Head of caudate nucleus (tissue), 42 donors: Measurements from ENCODE around the gene CAMK2A.

ENCODE experiments used
- DNase-seq, 42 donors: peaks; one replicate each; pipeline versions ENCODE4 v3.0.0 to v3.0.0-alpha.2; 2020 to 2021; ENCODE audit warnings: mixed read lengths in 7 of 42
- intact Hi-C: fragments of 100-400 bp; cut with DNase I; formaldehyde crosslinking; loops from one replicate; pipeline ENCODE4 v1.15.0; 2022

Gene CAMK2A

DNA sequence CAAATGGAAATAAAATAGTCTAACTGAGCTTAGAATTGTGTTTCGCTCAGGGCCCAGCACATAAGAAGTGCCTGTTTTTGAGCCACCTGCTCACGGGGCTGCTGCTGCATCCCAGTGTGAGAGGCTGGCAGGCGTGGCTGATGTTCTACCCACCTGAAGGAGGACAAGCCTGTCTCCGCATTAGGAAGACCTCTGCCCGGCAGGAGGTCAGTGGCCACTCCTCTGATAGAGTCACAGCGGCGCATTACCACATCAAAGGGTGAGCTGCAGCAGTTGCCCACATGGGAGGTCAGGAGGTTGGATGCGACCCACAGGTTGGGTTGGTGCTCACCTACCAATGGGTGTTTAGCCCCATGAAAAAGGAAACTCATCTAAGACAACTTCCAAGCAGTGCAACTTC lies 103.4 kb downstream of the CAMK2A start:
- DNase-seq = no peak
- intact Hi-C loops = no loop called here

DNA sequence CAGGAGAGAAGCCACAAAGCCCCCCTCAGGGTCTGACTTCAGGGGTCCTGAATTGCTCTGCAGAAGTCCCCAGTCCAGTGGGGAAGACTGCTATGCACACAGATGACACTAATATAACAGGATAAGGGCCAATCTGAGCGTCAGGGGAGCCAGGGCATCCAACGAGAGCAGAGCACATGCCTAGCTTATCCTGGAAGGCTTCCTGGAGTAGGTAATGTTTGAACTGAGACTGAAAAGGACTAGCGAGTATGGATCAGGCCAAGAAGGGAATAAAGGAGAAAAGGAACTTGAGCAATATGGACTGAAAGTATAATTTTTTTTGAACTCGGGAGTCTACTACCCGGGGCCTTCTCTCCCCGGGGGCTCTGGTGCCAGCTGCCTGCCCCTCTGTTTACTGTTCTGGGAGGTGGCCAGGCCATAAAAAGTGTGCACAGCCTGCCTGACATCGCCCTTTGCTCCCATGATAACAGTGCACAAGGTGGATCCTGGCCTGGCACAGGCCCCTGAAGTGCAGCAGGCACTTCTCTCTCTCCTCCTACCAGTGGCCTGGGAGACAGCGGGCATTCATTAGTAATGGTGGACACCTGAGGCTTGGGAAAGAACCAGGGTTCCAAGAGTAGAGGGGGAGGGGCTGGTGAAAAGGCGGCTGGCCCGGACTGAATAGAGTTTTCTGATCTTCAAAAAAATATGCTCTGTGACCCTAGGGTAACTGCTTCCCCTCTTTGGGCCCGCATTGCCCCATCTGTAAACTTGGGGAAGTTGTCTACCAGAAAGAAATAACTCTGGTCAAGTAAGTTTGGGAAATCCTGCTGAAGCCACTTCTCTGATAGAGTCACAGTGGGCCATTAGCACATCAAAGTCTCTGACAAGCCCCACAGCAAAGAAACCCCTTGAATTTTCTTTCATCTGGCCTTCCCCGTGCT lies 104.3 kb downstream of the CAMK2A start:
- intact Hi-C loops = no loop called here
- no peak for DNase-seq

DNA sequence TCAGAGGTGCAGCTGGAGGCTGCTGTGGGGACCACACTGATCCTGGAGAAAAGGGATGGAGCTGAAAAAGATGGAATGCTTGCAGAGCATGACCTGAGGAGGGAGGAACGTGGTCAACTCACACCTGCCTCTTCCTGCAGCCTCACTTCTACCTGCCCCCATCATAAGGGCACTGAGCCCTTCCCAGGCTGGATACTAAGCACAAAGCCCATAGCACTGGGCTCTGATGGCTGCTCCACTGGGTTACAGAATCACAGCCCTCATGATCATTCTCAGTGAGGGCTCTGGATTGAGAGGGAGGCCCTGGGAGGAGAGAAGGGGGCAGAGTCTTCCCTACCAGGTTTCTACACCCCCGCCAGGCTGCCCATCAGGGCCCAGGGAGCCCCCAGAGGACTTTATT lies 105.6 kb downstream of the CAMK2A start:
- no peak for DNase-seq
- intact Hi-C loops = no loop called here

DNA sequence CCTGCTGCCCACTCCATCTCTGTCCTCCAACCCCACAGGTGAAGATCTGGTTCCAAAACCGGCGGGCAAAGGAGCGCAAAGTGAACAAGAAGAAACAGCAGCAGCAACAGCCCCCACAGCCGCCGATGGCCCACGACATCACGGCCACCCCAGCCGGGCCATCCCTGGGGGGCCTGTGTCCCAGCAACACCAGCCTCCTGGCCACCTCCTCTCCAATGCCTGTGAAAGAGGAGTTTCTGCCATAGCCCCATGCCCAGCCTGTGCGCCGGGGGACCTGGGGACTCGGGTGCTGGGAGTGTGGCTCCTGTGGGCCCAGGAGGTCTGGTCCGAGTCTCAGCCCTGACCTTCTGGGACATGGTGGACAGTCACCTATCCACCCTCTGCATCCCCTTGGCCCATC lies 106.1 kb downstream of the CAMK2A start:
- no peak for DNase-seq
- intact Hi-C loops = no loop called here

DNA sequence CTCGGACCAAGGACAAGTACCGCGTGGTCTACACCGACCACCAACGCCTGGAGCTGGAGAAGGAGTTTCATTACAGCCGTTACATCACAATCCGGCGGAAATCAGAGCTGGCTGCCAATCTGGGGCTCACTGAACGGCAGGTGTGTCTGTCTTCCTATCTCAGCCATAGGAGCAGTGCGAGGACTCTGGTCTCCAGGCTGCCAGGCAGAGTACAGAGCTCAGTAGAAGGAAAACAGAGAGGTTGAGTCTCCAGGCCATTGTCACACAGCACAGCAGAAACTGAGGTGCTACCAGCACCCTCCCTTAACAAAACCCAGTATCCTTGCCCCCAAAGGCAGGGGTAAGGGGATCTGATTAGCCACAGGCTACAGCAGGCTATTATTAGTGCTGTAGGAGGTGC lies 106.8 kb downstream of the CAMK2A start:
- no peak for DNase-seq
- intact Hi-C loops = no loop called here

DNA sequence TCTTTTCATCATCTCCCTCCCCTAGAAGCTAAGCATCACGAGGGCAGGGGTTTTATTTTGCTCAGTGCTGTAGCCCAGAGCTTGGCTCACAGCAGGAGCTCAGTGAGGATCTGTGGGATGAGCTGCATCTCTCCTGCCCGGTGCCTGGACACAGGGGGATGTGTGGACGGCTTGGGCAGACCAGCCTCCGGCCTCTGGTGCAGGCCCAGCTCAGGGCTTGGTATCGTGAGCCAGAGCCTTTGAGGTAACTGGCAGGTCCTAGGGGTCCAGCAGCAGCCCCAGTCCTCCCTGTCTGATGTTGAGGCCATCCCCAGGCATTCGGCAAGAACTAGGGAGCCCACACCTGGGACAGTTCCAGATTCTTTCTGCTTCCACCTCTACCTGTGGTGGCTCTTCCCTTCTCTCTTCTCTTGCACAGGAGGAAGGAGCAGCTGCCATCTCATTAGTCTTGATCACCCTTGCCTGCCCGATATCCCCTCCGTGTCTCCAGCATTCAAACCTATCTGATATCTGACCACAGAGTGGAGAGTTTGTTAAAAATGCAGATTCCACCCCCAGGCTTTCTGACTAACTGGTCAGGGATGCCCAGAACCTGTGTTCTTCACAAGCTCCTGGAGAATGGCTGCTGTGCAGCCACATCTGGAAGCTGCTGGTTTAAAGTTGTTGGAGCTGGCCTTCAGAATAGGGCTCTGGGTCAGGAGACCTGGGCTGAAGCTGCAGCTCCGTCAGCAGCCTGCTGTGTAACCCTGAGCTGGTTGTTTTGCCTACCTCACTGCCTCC lies 107.6 kb downstream of the CAMK2A start:
- intact Hi-C loops = no loop called here
- DNase-seq = no peak

DNA sequence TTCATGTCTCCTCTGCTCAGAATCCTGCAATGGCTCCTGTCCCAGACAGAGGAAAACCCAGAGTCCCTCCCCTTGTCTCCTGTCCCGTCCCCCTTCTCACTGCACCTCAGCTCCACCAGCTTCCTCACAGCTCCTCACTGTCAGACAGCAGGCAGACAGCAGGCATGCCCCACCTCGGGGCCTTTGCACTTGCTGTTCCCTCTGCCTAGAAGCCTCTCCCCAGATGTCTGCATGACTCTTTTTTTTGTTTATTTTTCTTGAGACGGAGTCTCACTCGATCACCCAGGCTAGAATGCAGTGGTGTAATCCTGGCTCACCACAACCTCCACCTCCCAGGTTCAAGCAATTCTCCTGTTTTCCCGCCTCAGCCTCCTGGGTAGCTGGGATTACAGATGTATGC lies 108.5 kb downstream of the CAMK2A start:
- no peak for DNase-seq
- intact Hi-C loops = no loop called here

DNA sequence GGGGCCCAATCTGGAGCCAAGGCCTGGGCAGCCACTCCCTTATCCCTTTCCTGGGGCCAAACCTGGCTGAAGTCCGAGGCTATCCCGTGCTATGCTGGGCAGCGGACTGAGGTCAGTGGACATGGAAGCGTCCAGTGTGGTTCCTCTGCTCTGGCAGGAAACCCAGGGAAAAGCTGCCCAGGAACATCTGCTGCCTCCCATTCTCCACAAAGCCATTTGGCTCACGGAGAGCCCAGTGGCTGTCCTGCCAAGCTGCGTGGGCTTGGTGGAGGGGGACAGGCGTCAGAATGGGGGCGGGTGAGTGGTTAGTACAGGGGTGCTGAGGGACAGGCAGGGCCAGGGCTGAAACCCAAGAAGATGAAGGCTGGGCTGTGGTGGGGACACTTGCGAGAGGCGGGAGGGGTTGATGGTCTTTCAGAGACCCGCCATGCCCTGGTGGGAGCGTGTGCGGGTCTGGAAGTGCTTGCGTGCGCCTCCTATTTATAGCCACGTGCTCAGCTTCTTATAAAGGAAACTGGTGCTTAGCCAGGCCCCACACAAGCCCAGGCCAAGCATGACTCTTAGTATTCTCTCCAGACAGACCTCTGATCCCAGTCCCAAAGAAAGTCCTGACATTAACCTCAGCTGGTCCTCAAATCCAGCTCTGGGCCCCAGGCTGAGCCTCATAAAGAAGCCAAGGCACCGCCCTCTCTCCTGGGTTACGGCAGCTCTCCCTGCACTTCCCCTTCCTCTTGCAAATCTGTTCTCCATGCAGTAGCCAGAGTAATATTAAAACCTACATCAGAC lies 109.1 kb downstream of the CAMK2A start:
- intact Hi-C loops = no loop called here
- peak; percentile 12 to 86 (median 58) for DNase-seq

DNA sequence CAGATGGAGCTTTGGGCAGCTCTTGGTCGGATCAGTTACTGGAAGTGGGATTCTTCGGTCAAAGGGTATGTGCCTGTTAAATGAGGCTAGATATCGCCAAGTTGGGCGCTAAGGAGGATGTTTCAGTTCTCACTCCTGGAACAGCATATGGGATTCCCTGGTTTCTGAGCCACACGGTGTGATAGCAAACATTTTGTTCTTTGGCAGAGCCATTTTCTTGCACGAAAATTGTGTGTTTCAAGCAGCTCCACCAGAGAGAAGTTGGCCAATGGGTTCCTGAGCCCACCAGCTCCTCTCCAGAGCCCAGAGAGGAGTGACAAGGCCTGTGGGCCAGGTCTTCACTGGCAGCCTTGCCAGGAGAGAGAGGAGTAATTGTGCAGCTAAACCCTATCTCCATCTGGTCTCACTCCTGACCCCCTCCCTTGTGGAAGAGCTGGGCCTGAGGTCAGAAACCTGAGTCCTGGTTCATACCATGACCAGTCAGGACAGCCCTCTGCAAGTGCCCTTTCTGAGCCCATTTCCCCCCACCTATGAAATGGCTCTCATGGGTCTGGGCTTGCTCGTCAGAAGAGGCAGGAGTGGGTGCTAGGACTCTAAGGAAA lies 110.5 kb downstream of the CAMK2A start:
- intact Hi-C loops = no loop called here
- DNase-seq = no peak

DNA sequence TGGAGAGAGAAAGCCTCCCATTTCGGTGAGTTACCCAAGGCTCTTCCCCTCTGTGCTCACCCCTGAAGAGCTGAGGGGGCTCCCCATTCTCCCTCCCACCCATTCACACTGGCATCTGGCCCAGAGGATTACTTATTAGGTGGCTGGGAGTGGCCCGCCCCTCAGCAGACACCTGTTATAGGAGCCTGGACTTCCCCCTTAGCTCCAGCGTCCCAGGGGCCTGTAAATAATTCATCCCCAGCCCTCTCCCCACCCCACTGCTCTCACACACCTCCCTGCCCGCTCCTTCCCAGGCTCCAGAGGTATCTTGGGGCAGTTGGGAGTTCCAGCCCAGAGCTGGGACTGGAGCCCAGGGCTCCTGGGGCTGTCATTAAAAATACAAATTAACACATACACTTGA lies 111.3 kb downstream of the CAMK2A start:
- no peak for DNase-seq
- intact Hi-C loops = no loop called here

DNA sequence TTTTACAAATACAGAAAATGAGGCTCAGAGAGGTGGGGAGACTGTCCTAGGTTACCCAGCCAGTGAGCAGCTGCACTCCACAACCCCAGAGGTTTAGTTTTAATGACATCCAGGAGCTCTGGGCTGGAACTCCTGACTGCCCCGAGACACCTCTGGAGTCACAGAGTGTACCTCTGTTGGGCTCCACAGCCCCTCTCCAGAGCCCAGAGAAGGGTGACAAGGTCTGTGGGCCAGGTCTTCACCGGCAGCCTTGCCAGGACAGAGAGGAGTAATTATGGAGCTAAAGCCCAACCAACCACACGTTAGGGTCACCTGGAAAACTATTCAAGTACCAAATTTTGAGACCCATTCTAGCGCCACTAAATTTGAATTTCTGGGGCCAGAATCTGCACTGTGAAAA lies 111.9 kb downstream of the CAMK2A start:
- DNase-seq = no peak
- intact Hi-C loops = no loop called here

DNA sequence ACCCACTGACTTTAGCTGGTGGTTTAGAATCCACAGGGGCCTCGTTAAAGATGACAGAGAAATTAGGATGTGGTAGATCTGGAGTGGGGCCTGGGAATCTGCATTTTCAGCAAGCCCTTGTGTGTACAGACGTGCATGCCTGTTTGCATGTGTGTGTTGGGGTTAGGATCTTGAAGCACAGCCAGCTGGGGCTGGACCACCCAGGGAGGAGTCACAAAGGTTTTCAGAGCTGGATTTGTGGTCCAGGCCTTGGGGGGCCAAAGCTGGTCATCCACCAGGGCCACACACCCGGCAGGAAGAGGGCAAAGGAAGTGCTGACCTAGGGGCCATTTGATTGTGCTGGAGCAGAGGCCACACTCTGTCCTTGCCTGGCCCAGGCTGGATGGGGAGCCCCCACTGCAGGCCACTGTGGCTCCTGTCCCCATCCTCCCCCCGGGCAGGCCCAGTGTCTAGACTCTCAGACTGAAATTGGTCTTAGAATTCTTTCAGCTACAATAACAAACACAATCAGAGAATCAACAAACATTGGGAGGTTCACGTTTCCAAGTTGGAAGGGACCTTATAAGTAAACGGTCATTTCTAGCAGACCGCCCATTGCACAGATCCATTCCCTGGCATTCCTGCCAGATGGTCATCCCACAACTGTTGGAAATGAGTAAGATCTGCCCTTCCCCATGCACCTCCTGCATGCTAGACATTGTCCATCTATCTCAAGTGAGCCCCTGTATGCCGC lies 112.7 kb downstream of the CAMK2A start:
- no peak for DNase-seq
- intact Hi-C loops = no loop called here

DNA sequence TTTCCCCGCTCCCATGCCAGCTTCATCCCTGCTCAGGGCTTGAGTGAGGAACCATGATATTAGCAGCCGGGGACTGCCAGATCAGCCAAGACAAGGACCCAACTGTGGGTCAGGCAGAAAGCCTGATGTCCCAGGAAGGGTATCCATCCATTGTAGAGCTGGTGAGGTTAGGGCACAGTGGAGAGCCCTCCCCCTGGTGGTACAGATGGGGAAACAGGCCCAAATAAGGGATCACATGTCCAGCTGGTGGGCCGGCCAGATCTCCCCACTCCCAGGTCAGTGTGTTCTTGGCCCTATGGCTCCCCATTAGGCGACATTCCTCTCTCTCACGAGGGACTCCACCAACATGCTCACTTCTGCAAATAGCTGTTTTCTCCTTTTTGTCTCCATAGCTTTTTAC lies 114.0 kb downstream of the CAMK2A start:
- intact Hi-C loops = no loop called here
- DNase-seq = no peak

DNA sequence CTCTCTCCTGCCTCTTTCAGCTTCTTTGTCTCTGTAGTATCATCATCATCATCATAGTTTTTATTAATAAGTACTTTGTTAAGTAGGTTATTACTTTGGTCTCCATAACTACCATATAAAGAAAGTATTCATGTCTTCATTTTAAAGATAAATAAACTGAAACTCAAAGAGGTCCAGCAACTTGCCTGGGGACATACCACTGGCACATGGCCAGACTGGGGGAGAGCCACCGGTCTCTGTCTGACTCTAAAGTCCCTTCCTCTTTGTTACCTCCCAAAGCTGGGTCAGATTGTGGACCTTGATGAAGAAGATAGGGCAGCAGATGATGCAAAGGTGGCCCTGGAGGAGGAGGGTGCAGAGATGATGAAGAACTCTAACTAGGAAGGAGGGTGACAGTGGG lies 114.5 kb downstream of the CAMK2A start:
- intact Hi-C loops = no loop called here
- no peak for DNase-seq

DNA sequence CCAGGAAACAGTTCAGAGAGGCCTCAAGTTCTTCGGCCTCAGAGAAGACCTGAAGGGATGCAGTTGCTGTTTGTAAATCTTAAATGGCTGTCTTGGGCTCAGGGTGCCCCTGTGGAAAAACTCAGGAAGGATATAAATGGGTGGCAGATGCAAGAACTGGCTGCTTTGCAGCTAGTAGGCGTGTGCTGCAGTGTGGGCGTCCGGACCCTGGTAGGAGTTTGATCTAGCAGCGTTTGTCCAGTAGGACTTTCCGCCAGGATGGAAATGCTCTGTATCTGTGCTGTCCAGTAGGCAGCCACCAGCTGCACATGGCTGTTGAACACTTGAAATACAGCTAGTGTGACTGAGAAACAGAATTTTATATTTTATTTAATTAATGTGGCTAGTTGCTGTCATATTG lies 115.3 kb downstream of the CAMK2A start:
- intact Hi-C loops = no loop called here
- no peak for DNase-seq

DNA sequence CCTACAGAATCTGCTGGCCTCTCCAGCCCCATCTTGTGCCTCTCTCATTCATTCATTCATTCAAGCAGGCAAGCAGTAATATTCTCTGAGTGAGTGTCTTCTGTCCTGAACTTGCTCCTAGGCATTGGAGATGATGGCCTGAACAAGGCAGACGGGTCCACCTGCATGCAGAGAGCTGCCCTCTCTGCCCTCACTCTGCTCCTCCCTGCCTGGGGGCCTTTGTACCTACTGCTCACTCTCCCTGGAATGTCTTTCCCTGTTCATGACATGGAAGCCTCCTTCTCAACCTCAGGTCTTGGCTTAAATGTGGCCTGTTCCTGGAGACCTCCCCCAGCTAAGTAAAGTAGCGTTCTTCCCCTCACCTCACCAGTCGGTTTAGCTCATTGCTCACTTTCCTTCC lies 116.4 kb downstream of the CAMK2A start:
- intact Hi-C loops = no loop called here

DNA sequence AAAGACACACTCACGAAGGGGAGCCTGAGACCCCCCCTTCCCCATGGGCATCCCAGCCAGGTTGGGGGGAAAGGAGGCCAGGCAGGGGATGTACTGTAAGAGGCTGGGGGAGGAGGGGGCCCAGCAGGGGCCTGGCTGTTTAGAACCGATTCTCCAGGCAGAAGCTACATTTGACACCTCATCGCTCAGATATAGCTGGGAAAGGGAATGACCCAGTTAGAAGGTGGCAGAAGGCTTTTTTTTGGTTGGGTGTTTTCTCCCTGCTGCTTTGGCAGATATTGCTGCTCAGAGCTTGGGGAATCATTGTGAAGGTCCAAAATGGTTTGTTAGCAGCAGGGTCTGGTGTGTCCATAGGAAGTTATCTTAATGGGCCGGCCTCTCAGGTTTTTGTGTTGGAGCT lies 117.0 kb downstream of the CAMK2A start:
- DNase-seq = no peak
- intact Hi-C loops = no loop called here

More for the DNA sequence above, 116.4 kb downstream of the CAMK2A start:
- DNase-seq = no peak

DNA sequence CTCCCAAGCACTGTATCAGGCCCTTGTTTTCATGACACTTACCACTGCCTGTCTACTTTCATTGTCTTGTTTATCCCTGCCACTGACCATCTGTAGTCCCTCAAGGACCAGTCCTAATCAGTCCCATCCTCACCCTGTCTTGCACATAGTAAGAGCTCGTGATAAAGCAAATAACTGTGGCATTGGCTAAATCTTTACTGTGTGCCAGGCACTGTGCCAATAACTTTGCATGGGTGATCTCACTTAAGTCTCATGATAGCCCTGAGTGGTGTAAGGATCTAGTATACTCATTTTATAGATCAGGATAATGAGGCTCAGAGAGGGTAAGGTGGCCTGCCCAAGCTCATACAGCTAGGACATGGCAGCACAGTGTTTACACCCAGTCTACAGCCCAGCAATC lies 117.4 kb downstream of the CAMK2A start:
- intact Hi-C loops = no loop called here
- no peak for DNase-seq
